ENCODE measurements around the gene CACNA2D4. TPM values are rescaled to one million over a fixed set of nuclear protein-coding genes. Genes with fewer than 3 reads are reported as not detected.
A peak's percentile ranks its signal among the peaks of the same experiment; 100 is the strongest.

The CACNA2D4 gene
- total and polyA plus RNA-seq, 8 donors: 0.60 to 3.1 (median 2.0) TPM

DNA sequence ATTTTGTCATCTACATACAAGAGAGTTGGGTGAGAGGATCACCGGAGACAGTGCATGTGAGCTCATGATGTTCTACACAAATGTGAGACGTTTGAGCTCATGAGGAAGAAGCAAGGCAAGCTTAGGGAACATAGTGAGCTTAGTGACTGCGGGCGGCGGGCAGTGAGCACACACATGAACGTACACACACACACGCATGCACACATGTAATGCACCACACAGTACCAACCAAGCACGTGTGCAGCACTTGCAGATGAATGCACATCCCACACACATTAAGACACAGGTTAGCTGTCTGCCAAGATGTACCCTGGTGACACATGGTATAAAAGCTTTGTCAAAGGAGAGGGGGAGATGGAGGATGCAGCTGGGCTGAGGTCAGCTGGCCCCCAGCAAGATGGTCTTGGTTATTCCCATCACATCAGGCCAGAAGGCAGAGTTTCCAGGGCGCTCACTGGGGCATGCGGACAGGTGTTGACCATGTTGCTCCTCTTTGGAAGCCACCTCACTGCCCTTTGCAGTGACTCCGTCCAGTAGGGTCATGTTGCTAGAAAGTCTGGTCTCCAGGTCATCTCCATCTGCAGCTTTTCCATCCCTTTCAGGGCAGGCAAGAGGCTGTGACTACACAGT lies 8.7 kb upstream of the CACNA2D4 start:
- Histone ChIP-seq H3K4me1 (no peaks in the 10 kb centered on the region), H3K4me3 (no peak overlapping the region), H3K9me3 (no peaks in the 10 kb centered on the region), H3K27me3 (no peaks in the 10 kb centered on the region), H3K36me3 (no peaks in the 10 kb centered on the region), H3K27ac (no peak overlapping the region)
- DNase-seq: peak in 1 of 6 donors; percentile 5
- no peak for TF ChIP-seq CTCF (IDR thresholded peaks at IDR 0.05)
- intact Hi-C loops (cut with DNase I): loop anchor here in 2 of 3 donors (5.0 to 10.0 kb wide), 2 partner anchors 120 to 122 kb away; no protein-coding TSS in a partner anchor
- no peak for FAIRE-seq
- ATAC-seq: no peak
- 86 to 90% methylated on average over 11 of the region's 11 CpGs for WGBS, 2 donors

DNA sequence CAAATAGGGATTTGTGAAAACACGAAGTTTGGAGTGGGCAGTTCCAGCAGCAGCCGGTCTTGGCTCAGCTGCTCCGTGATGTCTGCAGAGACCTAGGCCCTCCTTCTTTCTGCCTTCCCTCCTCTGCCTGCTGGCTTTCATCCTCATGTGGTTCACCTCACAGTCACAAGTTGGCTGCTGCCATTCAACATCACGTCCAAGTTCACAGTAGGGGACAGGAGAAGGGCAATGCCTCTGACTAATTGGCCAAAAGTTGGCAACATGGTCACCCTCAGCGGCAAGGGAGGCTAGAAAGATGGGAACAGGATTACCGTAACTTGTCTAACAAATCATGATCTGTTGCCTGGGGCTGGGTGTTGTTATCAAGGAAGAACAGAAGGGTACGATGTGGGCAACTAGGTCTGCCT lies 7.8 kb upstream of the CACNA2D4 start:
- H3K9me3 ChIP-seq: no peaks in the 10 kb centered on the region
- no peaks in the 10 kb centered on the region for H3K27me3 ChIP-seq
- no peak for TF ChIP-seq CTCF (IDR thresholded peaks at IDR 0.05)
- no peaks in the 10 kb centered on the region for H3K4me1 ChIP-seq
- no peaks in the 10 kb centered on the region for H3K36me3 ChIP-seq
- DNase-seq (peak in 1 of 6 donors; percentile 5), FAIRE-seq (no peak), ATAC-seq (no peak)
- no peak overlapping the region for H3K4me3 ChIP-seq
- WGBS, 2 donors: 71 to 77% methylated on average over 7 of the region's 7 CpGs
- intact Hi-C loops (cut with DNase I): loop anchor here in 2 of 3 donors (5.0 to 10.0 kb wide), 2 partner anchors 119 to 121 kb away; no protein-coding TSS in a partner anchor
- no peak overlapping the region for H3K27ac ChIP-seq

DNA sequence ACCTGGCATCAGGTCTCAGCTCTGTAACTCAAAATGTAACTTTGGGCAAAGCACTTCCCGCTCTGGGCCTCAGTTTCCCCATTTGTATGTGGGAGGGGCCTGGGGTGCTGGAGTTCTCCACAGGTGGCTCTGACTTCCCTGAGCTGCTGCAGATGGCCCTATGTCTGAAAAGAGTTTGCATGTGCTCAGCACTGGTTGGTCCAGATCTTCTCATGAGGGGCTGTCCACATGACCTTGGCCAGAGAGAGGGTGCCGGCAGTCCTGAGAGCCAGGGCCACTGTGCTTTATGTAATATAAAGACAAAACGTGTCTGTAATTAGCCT lies 7.2 kb upstream of the CACNA2D4 start:
- no peak for TF ChIP-seq CTCF (IDR thresholded peaks at IDR 0.05)
- Histone ChIP-seq H3K36me3 (no peaks in the 10 kb centered on the region), H3K9me3 (no peaks in the 10 kb centered on the region), H3K27ac (no peak overlapping the region), H3K4me1 (no peaks in the 10 kb centered on the region), H3K27me3 (no peaks in the 10 kb centered on the region), H3K4me3 (no peak overlapping the region)
- FAIRE-seq (no peak), ATAC-seq (no peak), DNase-seq (no peak)
- 39 to 58% methylated on average over 3 of the region's 3 CpGs for WGBS, 2 donors
- intact Hi-C loops (cut with DNase I): loop anchor here in 2 of 3 donors (5.0 to 10.0 kb wide), 2 partner anchors 118 to 121 kb away; no protein-coding TSS in a partner anchor

DNA sequence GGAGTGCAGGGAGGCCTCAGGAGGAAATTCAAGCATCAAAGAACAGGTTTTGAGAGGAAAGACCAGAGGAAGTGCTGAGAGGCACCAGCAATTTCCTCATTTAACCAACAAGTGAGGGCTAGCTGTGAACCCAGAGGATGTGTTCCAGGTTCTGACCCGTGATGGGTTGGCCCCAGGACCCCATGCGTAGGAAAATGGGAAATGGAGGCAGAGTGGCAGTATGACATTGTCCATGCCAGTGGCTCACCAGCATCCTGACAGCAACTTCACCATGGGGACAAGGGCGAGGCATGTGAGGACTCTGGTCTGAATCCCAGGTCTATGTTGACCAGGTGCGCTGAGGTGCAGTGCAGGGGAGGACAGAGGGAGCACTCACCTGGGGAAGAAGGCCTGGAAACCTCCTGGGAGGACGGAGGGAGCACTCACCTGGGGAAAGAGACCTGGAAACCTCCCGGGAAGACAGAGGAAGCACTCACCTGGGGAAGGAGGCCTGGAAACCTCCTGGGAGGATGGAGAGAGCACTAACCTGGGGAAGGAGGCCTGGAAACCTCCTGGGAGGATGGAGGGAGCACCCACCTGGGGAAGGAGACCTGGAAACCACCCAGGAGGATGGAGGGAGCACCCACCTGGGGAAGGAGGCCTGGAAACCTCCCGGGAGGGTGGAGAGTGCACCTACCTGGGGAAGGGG lies 6.7 kb upstream of the CACNA2D4 start:
- no peak overlapping the region for H3K27ac ChIP-seq
- DNase-seq (peak in 2 of 6 donors; percentile 5 to 10), ATAC-seq (no peak), FAIRE-seq (no peak)
- WGBS, 2 donors: 57 to 71% methylated on average over 7 of the region's 7 CpGs
- no peaks in the 10 kb centered on the region for H3K36me3 ChIP-seq
- H3K27me3 ChIP-seq: no peaks in the 10 kb centered on the region
- H3K4me3 ChIP-seq: no peak overlapping the region
- TF ChIP-seq CTCF (IDR thresholded peaks at IDR 0.05): no peak
- no peaks in the 10 kb centered on the region for H3K9me3 ChIP-seq
- intact Hi-C loops (cut with DNase I): loop anchor here in 2 of 3 donors (5.0 to 10.0 kb wide), 2 partner anchors 118 to 120 kb away; no protein-coding TSS in a partner anchor
- H3K4me1 ChIP-seq: no peaks in the 10 kb centered on the region

DNA sequence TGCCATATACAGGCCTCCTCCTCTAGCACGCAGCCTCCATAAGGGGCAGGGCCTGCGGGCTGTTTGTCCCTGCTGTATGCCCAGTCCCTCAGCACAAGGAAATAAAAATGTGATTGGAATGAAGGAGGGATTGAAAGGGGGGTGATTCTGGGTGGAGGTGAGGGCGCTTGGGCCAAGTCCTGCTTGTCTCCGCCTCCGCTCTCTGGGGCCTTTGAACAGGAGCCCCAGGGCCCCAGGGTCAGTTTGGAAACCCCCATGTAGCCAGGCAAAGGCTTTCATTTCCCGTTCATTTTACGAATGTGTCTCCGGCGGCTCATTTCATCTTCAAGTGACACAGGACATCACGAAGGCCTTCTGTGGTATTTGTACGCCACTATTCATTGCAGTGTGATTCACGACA lies 4.5 kb upstream of the CACNA2D4 start:
- DNase-seq (no peak), ATAC-seq (no peak), FAIRE-seq (no peak)
- no peaks in the 10 kb centered on the region for H3K27me3 ChIP-seq
- 81 to 89% methylated on average over 12 of the region's 12 CpGs for WGBS, 2 donors
- no peaks in the 10 kb centered on the region for H3K36me3 ChIP-seq
- H3K9me3 ChIP-seq: no peaks in the 10 kb centered on the region
- H3K4me3 ChIP-seq: no peak overlapping the region
- H3K27ac ChIP-seq: no peak overlapping the region
- no peaks in the 10 kb centered on the region for H3K4me1 ChIP-seq
- no peak for TF ChIP-seq CTCF (IDR thresholded peaks at IDR 0.05)
- intact Hi-C loops (cut with DNase I): loop anchor here in 1 of 3 donors (10.0 kb wide), 1 partner anchor 118 kb away; no protein-coding TSS in a partner anchor
